ENCODE results near the gene PPP5C.

DNA sequence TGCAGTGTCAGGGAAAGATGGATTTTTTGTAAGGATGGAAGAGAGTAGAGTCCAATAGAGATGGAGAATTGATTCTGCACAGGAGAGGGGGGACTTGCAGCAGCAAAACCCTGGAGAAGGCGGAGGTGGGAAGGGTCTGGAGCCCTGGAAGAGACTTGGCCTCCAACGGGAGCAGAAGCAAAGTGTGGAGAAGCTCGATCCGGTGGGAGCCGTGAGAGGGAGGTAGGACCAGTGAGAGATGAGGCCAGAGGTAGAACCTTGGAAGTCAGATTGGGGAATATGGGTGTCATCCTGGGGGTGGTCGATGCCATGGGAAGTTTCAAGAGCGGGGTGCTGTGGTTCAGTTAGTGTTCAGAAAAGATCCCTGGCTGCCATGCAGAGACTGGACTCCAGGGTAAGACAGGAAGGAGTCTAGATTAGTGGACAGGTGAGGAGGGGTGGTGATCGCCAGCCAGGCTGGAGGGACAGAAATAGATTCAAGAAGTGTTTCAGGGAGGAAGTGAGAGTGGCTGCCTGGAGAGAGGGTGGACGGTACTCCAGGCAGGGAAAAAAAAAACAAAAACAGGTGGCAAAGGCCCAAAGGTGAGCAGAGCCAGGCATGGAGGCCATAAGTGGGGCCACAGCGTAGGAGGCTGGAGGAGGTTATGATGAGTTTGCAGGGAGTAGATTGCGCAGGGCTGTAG is 2.6 kb downstream of the PPP5C start:
- no peak for TF ChIP-seq POLR2A (IDR thresholded peaks at IDR 0.05; ENCODE audit: low read length)
- TF ChIP-seq GATA1 (IDR thresholded peaks at IDR 0.05; ENCODE audit: low read depth, low read length) = no peak

Data from erythroblast (primary cell).